H54 (cell line): ENCODE results near the gene UVSSA.

Source experiments
- DNase-seq: peaks from one replicate; pipeline ENCODE4 v3.0.0; 2011; ENCODE audit warnings: low spot score, mixed read lengths; ENCODE audit not compliant: insufficient read length
- FAIRE-seq: peaks from 3 replicates; lab custom pipeline; 2011; peaks lifted over from hg19 to GRCh38; lab: Jason Lieb, UNC
- POLR2A ChIP-seq: IDR thresholded peaks from 2 replicates; pipeline ENCODE4 v1.6.1; 2011; ENCODE audit warnings: low read depth, mild to moderate bottlenecking, low read length

Gene UVSSA

DNA sequence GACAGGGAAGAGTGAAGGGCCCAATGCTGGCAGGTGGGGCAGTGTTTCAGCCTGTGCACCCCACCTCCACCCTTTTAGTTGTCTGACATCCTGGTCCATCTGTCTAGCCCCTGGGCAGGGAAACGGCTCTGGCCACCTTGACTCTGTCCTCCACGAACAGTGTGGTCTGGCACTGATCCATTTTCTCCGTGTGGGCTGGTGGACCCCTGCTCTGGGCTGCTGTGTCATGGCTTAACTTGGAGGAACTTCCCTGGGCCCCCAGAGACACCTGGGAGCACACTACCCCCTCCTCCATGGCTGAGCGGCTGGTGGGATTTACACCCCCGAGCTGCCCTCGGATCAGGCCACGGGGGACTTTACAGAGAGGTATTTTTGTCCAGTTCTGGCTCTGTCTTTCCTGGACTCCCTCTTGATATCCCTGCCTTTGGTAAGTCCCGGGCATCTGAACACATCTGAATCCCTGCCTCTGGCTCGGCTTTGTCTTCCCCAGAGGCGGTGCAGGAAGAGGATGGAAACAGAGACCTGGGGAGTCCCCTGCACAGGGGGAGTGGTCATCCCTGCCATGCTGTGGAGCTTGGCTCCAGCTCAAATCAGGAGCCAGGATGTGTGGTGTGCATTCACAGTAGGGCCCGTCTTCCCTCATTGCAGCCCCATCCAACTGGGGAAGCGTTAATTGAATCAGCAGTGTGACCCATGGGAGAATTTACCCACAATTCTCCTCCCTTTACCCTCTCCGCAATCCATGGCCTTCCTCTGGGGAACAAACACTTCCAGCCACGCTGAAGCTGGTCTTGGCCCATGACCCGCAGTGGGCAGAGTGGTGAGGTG is 65.6 kb downstream of the UVSSA start:
- FAIRE-seq = no peak
- TF ChIP-seq POLR2A = no peak
- no peak for DNase-seq

DNA sequence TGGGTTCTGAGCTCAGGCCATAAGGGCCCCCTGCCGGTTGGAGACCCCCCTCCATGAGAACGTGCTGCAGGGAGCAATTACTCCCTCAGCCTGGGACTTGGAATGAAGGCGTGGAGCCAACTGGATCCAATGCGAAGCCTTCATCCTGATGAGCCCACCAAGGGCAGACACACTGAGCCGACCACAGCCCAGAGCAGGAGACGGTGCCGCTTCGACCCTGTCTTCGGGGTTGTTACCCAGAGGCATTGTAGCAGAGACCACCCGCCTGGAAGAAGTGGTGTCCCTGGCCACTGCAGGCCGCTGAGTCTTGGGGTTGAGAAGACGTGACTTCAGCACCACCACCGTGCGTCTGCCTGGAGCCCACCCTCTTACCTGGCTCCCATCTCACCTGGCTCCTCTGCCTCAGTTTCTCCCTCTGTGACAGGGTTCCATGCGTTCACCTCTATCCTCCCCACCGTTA is 66.2 kb downstream of the UVSSA start:
- DNase-seq (no peak), FAIRE-seq (no peak)
- no peak for TF ChIP-seq POLR2A

DNA sequence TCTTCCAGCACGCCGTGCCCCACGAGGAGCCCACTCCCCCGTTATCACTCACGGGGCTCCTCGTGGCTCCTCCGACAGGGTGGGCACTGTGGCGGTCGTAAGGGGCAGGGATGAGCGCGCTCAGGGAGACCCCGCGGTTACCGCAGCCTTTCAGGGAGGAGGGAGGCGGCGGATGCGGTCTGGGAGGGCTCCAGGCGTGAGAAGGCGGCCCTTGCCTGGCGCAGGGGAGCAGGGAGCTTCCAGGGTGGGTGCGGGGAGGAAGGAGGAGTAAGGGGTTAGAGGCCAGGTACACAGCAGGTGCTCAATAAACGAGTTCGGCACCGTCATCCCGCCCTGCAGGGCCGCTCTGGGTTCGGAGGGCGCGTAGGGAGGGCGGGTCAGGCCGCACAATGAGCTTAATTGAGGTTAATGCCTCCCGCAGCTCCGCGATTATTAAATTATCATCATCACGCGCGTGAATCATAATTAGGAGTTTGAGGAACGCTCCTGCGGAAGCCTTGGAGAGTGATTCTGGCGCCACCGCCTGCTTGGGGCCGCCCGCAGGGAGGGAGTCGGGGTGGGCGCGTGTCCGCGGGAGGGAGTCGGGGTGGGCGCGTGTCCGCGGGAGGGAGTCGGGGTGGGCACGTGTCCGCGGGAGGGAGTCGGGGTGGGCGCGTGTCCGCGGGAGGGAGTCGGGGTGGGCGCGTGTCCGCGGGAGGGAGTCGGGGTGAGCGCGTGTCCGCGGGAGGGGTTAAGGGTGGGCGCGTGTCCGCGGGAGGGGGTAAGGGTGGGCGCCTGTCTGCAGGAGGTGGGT is 66.9 kb downstream of the UVSSA start:
- FAIRE-seq (no peak), DNase-seq (no peak)
- TF ChIP-seq POLR2A = no peak

DNA sequence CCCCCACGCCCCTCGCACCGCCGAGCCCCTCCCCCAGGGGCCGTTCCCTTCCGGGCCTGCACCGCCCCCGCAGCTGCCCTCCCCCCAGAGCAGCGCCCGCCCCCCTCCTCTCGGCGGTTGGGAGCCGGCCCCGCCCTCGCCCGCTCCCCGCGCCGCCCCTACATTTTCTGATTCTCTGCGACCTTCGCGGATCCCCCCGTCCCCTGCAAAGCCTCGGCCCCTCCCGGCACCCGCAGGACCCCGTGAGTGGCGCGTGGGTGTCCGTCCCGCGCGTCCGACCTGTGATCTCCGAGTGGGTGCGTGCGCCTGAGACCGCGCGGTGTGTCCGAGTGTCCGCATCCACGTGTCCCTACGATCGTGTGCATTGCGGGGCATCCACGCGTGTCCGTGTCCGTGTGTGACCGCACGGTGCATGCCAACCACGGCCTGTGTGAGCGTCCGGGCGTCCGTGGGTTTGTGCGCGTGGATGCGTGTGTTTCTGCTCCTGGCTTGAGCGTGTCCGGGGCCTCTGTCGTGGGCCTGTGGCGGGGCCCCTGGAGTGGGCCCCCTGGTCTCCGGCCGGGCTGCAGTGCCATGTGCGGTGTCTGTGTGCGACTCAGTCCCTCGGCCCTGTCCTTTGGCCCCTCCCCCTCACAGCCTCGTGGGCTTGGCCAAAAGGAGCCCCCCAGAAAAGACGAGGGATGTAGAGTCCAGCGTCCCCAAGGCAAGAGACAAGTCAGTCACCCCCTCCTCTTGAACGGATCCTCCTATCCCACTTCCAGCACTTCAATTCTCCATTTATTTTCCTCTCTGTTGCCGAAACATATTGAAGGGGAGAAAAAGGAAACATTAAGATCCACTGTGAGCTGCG is 68.0 kb downstream of the UVSSA start:
- no peak for TF ChIP-seq POLR2A
- FAIRE-seq = no peak
- DNase-seq = no peak

DNA sequence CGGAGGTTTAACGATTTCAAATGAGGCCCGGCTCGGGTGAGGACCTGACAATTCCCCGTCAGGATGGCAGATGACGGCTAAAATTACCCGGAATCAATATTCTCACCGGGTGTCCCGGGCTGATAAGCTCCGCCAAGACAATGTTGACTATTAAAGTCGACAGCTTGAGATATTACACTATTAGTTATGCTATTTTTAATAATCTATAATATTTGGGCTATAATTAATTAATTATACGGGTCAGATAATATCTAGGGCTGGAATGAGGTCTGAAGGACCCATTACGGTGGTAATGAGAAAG is 68.6 kb downstream of the UVSSA start:
- TF ChIP-seq POLR2A = no peak
- FAIRE-seq (no peak), DNase-seq (no peak)

DNA sequence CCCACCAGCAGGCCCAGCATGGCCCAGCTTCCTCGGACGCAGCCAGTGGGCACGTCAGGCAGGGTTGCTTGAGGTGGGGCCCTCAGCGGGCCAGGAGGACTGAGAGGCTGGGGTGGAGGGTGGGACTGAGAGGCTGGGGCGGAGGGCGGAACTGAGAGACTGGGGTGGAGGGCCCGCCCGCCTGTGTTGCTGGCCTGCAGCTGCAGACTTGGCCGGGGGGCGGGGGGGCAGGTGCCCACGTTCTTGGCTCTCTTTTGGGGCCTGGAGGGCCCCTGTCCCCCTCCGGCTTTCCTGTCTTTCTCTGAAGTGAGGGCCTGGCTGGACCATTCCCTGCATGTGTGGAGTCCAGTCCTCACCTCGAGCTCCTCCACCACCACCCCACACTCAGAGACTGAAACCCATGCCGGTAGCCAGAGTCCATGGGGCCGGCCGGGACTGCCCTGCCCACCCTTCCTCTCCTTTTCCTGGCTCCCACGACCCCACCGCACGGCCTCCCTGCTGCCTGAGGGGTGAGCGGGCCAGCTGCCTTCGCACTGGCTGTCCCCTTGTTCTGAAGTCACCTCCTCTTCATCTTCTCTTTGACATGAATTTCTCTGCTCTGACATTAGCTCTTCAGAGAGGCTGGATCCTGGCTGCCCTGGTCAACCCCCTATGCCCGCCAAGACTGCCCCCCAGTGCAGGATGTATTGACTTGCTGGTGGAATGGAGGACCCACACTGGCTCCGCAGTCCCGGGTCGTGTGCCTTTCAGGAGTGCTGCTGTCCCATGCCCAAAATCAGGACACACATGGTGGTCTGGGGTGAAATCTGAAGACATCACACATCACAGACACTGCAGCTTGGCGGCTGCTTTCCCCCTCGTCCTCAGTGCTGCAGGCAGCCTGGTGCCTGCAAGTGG is 69.3 kb downstream of the UVSSA start:
- DNase-seq (no peak), FAIRE-seq (no peak)
- no peak for TF ChIP-seq POLR2A

DNA sequence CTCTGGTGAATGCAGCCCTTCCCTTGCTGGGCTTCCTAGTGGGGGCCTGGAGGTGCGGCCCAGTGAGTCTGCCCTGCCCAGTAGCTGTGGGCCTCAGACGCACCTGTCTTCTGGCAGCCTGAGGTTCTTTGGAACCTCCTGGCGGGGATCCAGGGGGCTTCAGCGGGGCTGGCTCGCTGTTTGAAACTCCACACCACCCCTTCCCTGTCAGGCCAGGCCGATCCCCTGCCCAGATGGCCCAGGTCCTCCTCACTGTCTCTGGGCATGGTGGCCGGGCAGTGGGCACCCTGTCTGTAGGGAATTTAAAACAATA is 69.9 kb downstream of the UVSSA start:
- FAIRE-seq (no peak), DNase-seq (no peak)
- TF ChIP-seq POLR2A = no peak

DNA sequence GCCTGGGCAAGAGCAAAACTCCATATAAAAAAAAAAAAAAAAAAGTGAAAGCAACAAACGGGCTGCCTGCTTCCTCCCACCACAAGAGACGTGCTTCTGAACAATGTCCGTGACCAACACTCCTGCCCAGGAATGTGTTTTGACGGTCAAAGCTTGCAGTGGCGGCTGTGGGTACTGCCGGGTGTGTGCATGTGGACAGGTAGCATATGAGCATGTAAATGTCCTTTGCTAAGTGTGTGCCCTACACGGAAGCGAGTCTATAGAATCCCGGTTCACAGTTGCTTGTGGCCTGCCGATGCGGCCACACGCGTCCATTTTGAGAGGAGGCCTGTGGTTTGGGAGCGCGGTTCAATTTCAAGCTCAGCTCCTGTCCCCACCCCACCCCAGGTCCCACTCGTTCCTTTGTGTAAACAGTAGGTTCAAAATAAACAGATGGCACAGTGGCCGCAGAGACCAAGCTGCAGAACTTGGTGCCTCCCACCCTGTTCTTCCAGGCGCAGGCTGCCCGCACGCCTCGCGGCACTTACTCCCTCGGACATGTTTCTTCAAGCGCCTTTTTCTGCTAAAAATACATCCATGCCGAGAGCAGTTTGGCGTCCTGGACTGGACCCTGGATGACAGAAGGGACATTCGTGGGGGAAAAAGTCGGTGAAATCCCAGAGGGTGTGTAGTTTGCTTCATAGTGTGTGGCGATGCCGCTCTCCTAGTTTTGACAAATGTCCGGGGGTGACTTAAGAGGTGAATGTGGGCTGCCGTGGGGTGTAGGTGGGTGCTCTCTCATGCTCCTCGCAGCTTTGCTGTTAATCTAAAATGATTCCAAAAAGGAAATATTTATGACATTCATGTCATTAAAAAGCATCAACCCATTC is 70.7 kb downstream of the UVSSA start:
- no peak for TF ChIP-seq POLR2A
- no peak for FAIRE-seq
- DNase-seq = no peak

DNA sequence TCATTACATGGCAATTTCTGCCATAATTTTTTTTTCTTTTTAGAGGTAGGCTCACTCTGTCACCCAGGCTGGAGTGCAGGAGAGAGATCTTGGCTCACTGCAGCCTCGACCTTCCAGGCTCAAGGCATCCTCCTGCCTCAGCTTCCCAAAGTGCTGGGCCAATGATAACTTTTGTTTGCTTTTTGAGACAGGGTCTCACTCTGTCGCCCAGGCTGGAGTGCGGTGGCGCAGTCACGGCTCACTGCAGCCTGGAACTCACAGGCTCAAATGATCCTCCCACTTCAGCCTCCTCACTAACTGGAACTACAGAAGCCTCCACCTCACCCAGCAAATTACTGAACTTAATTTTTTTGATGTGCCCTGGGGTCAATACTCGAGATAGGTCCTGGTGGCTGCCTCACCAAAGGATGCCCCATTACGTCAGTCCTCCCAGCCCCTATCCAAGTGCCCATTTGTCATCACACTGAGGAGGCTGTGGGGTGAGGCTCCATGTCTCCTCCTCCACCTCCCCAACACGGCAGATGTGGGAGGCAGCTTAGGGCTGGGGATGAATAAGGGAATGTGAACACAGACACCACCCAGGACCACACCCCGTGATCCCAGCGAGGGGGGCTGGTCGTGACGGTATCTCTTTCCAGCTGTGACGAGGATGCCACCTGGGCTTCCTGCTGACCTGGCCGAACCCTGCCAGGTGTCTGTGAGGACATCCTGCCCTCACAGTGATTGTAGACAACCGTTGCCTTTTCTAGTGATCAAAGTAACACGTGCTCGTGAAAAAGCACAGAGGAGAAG is 71.7 kb downstream of the UVSSA start:
- FAIRE-seq (no peak), DNase-seq (no peak)
- TF ChIP-seq POLR2A = no peak

DNA sequence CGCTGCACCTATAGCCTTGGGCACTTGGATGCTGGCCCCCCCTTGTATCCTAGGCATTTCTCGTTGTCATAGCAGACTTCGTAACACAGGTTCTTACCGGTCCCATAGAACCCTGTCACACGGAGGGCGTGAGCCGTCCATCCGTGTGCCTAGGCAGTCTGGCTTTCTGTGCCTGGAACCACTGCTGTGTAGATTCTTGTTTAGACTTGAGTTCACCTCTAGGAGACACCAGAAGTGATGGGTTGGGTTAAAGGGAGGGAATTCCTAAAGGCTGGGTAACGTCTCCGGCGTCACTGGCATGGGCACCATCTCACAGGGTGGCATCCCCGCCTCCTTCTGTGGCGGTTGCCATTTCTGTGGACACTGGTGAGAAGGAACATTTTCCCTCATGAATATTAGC is 72.7 kb downstream of the UVSSA start:
- no peak for DNase-seq
- TF ChIP-seq POLR2A = no peak
- no peak for FAIRE-seq

DNA sequence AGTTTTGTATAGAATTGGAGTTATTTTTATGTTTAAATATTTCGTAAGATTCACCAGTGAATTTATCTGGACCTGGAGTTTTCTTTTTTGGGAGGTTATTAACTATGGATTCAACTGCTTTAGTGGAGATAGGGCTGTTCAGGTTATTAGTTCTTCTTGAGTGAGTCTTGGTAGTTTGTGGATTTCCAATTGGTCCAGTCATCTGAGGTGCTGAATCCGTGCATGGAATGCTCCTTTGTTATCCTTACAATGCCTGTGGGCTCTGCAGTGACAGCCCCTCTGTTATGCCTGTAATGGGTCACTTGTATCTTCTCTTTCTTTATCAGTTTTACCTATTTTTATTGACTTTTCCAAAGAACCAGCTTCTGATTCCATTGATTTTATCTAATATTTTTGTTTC is 74.6 kb downstream of the UVSSA start:
- no peak for DNase-seq
- FAIRE-seq = no peak
- TF ChIP-seq POLR2A = no peak
